ENCODE measurements around the gene LAMTOR2.
"Not testable (repeated sequence)": the region's sequence is repeated elsewhere in the genome, so short reads cannot be mapped to it uniquely, and the experiment has no call there.

Gene LAMTOR2

DNA sequence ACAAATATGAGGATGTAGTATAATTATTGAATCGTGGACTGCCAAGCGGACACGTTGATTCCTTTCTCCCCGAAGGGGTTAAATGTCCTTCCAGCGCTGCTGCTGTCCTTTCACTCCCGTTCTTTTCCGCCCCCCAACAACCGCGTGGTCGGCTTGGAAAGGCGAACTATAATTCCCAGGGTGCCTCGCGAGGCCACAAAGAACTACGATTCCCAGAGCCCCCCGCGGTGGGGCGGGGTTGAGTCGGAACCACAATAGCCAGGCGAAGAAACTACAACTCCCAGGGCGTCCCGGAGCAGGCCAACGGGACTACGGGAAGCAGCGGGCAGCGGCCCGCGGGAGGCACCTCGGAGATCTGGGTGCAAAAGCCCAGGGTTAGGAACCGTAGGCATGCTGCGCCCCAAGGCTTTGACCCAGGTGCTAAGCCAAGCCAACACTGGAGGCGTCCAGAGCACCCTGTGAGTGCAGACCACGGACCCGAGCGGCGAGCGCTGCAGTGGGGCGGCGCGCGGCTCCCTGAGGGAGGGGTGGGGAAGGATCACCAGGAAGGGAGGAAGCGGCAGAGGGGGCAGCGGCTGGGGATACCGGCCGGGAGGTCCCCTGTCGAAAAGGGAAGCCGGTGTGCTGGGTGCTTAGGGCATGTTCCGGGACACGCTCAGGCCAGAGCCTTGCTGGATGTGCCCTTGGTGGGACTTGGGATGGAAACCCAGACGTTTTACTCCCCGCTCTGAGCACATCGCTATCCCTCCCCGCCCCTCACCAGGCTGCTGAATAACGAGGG, at the start of gene LAMTOR2:
Gene LAMTOR2, plus strand, starts transcription at position 283 of the 781 bp plus-strand sequence. Its CDS starts 108 bp downstream, at position 391.
- peak; percentile 98 for DNase-seq

DNA sequence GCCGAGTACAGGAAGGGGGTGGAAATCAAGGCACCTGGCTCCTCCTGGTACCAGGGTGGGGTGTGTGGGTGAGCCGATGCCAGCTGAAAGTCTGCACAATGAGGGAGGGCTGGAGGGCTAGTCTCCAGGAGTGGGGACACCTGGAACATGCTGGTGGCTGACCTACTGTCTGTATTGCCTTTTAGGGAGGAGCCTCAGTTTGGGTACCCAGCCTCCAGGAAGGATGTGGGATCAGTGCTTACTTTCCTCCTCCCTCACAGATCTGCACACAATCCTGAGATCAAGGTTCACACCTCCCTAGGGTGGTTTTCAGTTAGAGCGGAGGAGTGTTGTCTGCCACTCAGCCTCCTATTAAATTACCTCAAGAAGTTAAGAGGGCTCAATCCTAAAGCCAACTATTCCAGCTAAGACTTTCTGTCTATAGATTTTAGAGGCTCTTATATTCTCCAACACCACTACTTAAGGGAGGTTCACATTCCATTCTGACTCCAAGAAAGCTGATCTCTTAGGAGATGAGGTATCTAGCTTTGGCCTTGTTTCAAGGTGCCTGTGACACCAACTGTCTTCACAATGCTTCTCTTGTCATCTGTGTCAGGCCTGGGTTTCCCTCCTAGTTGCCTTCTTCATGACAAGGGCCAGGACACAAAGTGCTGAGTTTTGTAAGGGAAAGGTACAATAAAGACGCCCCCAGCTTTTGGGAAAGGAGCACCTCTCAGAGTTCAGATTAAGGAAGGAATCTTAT, 49.6 kb upstream of the LAMTOR2 start:
- no peak for DNase-seq

- DNase-seq, result no peak
These were observed 47.8 kb upstream of the LAMTOR2 start for GRCh38 chr1:156006666-156007376.

GRCh38 chr1:156009404-156009803, 45.2 kb upstream of the LAMTOR2 start:
- no peak for DNase-seq

GRCh38 chr1:156012051-156012817, 42.3 kb upstream of the LAMTOR2 start:
- no peak for DNase-seq

GRCh38 chr1:156014829-156015228, 39.8 kb upstream of the LAMTOR2 start:
- DNase-seq, result no peak

GRCh38 chr1:156019946-156020292, 34.7 kb upstream of the LAMTOR2 start:
- DNase-seq, result no peak

GRCh38 chr1:156020293-156021092, 34.1 kb upstream of the LAMTOR2 start, which contains the start of gene SSR2:
Gene SSR2 (minus strand): TSS chr1:156020951. CDS start chr1:156020167, 784 bp downstream.
- peak; percentile 80 for DNase-seq

DNA sequence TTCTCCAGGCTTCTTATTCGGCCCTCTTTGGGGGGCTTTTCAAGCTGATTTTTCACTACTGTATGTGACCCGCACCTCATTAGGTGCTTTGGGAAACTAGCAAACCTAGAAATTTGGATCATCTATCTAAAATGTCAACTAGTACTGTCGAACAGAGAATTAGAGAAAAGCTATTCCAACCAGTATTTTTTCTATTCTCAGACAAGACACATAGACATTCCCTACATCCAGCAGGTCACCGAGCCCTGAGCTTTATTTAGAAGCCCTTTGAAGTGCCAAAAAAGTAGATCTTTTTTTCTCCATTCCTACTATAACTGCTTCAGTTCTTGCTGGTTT, 33.5 kb upstream of the LAMTOR2 start:
- no peak for DNase-seq

DNA sequence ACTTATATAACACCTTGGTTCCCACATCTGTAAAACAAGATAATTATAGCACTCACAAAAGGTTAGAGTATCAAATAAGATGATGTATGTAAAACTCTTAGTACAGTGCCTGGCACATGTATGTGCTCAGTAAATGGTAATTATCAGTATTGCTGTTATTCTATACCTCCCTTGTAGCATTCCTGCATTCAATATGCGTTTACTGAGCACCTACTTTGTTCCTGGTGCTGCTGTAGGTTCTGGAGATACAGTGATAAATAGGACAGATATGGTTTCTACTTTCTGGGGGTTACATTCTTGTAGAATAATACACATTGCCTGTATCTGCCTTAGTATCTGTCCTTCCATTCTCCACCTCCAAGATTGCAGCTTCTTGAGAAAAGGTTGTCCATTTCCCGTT, 32.6 kb upstream of the LAMTOR2 start:
- DNase-seq, result no peak

DNA sequence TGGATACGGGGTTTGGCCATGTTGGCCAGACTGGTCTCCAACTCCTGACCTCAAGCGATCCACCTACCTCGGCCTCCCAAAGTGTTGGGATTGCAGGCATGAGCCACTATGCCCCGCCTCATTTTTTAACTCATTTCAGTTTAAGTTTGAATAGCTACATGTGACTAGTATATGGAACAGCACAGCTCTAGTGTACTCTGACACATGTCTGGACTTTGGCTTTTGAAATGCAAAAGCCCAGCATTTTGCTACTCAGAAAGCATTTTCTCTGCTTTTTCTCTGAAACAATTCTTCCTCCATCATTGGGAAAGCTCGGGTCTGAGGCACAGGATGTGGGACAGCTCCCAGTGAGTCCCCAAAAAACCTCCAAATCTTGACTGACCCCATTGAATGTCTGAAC, 29.8 kb upstream of the LAMTOR2 start:
- DNase-seq, result no peak

GRCh38 chr1:156025876-156026275, 28.7 kb upstream of the LAMTOR2 start:
- DNase-seq, result no peak

GRCh38 chr1:156026588-156026987, 28.0 kb upstream of the LAMTOR2 start:
- DNase-seq, result no peak

DNA sequence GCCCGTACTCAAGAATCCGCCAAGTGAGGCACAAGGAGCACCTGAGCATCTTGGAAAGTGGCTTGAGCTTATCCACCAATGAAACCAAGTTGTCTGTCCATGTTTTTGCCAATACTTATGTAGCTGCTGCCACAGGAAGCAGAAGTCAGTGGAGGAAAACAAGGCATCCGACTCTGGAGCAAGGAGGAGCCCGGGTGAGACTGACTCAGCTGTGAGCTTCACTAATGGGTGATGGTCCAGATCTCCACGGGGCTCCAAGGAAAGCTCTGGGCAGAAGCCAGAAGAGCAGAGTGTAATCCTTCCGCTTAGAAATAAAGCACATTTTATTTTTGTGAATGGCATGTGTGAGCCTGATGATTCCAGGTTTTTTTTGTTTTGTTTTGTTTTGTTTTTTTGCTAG, 21.6 kb upstream of the LAMTOR2 start:
- DNase-seq, result no peak

GRCh38 chr1:156034991-156035390, 19.6 kb upstream of the LAMTOR2 start:
- not testable (repeated sequence) for DNase-seq

GRCh38 chr1:156042828-156043227, 11.8 kb upstream of the LAMTOR2 start:
- no peak for DNase-seq

DNA sequence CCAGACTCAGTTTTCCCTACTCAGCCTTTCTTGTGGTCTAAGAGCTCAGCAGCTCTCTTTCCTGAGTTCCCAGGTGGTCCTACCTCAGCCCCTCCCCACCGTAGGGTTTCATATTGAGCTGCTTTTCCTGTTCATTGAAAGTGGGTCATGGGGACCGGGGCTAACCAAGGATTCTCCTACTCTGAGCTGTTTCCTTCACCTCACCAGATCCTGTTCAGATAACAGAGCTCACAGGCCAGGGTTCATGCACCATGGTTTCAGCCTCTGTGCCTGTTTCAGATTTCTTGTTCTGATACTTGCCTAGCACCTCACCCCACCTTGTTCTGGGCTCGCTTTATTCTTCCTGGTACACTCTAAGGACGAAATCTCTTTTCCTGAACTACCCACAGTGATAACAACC, 9.5 kb upstream of the LAMTOR2 start:
- no peak for DNase-seq

DNA sequence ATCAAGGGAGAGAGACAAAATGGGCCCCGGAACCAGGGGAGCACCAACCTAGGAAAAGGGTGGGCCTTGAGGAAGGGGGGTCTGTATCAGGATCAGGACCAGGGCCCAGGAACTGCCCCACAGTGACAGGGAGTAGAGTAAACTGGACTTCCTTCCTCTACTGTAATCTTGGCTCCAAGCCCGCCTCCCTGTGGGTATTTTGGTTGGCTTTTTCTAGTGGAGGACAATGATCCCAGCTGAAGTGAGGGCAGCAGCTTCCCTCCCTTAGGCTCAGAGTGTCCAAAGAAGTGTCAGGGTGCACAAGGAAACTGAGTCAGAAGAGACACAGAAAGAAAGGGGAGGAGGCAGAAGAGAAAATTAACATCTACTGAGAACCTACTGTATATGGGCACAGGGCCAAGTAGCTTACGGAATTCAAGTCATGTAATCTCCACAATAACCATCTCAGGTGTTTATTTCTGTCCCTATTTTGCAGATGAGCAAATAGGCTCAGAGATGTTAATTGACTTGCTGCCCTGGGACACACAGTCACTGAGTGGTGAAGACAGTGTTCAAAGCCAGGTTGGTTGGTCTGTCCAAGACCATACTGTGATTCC, 5.8 kb upstream of the LAMTOR2 start:
- no peak for DNase-seq

DNA sequence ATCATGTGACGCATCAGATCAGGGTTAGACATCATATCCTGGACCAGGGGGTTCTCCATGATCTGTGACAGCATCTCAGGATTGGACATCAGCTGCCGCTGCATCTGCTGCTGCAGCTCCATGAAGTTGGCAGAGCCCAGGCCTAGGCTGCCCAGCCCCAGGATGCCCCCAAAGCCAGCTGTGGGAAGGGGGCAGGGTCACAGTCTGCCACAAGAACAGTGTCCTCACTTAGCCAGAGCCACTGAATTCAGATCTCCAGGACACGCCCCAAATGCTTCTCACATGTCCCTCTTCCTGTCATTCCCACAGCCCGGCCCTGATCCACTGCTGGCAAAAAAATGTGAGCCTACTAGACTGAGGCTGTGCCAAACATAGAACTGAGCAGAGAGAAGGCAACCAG, 4.2 kb upstream of the LAMTOR2 start:
- no peak for DNase-seq

DNA sequence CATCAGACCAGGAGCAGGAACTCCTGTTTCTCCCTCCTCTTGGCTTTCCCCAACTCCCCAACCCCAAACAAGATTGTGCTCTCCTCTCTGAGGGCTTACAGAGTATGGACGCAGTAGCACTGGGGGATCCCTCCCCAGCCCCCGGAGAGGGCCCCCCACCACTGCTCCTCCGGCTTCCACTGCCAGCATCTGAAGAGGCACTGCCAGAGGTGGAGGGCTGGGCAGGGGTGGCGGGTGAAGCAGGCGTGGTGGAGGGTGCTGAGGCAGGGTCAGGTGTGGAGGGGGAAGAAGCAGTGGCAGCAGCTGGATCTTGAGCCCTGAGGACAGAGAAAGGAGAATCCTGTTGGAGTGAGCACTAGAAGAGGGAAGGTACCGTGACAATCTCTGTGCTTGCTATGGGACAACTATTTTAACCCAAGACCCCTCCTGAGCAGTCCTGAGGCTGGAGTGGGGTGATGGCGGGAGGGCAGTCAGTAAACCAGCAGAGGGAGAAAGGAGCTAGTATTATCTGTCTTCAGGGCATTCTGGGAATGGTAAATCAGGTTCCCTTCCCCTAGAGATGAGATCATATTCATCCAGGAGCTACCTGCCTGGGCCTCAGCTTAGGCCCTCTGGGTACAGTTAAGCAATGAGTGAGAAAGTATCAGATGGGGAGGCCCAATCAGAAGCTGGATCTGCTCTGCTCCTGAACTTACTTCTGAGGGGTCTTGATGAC, 3.4 kb upstream of the LAMTOR2 start:
- no peak for DNase-seq
